Kidney (tissue), 14 donors: ENCODE results near the gene EID3. TPM values are rescaled to one million over a fixed set of nuclear protein-coding genes. Genes with fewer than 3 reads are reported as not detected.

Source experiments
- DNase-seq, 5 donors: peaks; one replicate each; pipeline ENCODE4 v3.0.0-alpha.2; 2013 to 2020
- FAIRE-seq: peaks from 2 replicates; lab custom pipeline; 2012; peaks lifted over from hg19 to GRCh38; lab: Jason Lieb, UNC
- H3K27ac ChIP-seq, 2 donors: one replicate each; pipeline ENCODE4 v1.7.0; 2013; ENCODE audit warnings: low read depth in 2 of 2, low read length in 2 of 2, inconsistent platforms in 1 of 2
- H3K27me3 ChIP-seq: one replicate; pipeline ENCODE4 v1.7.1; 2013; ENCODE audit warnings: low read length, inconsistent platforms; ENCODE audit not compliant: control insufficient read depth, insufficient read depth
- H3K36me3 ChIP-seq, 3 donors: one replicate each; pipeline versions ENCODE4 v1.7.0 to v1.7.1; 2013; ENCODE audit warnings: low read length in 3 of 3, control low read depth in 1 of 3, inconsistent platforms in 1 of 3; ENCODE audit not compliant: insufficient read depth in 3 of 3, control insufficient read depth in 2 of 3
- H3K4me1 ChIP-seq, 3 donors: one replicate each; pipeline versions ENCODE4 v1.7.0 to v1.7.1; 2013; ENCODE audit warnings: low read length in 3 of 3, inconsistent platforms in 1 of 3, low read depth in 1 of 3; ENCODE audit not compliant: control insufficient read depth in 2 of 3, insufficient read depth in 2 of 3
- H3K4me3 ChIP-seq, 3 donors: one replicate each; pipeline versions ENCODE4 v1.7.0 to v1.8.1; 2013; ENCODE audit warnings: low read length in 3 of 3, control low read depth in 1 of 3, inconsistent platforms in 1 of 3
- H3K9ac ChIP-seq, 3 donors: one replicate each; pipeline versions ENCODE4 v1.7.0 to v1.7.1; 2013; ENCODE audit warnings: low read length in 3 of 3, control low read depth in 1 of 3, inconsistent platforms in 1 of 3
- H3K9me3 ChIP-seq, 3 donors: one replicate each; pipeline versions ENCODE4 v1.7.0 to v1.7.1; 2013; ENCODE audit warnings: low read length in 3 of 3, control low read depth in 1 of 3, inconsistent platforms in 1 of 3; ENCODE audit not compliant: control insufficient read depth in 2 of 3, insufficient read depth in 1 of 3
- CTCF ChIP-seq: IDR thresholded peaks from 3 replicates; pipeline ENCODE4 v1.5.1; 2012; ENCODE audit warnings: mild to moderate bottlenecking, moderate library complexity, borderline replicate concordance; ENCODE audit not compliant: insufficient read depth; ENCODE audit errors: extremely low read depth
- intact Hi-C: fragments of 100-400 bp; cut with DNase I; formaldehyde crosslinking; loops from one replicate; pipeline ENCODE4 v1.11.1; 2022
- polyA plus RNA-seq: library from polyadenylated mRNA; stranded (reverse); fragments of 350-450 nt; fragmentation: Illumina TruSeq; extraction: RNeasy Lipid Tissue Mini Kit (QIAGEN cat#74804); gene quantifications from one replicate; pipeline ENCODE4 v1.2.3, GENCODE V29; 2014; ENCODE audit warnings: low read depth, low replicate concordance; ENCODE audit not compliant: insufficient read depth
- total RNA-seq: library from RNA; stranded (reverse); fragmentation: NEBNext Ultra II Directional; extraction: Animal tissue kit (Norgen Biotek cat#: 25700); gene quantifications from one replicate; pipeline ENCODE4 v1.2.1, GENCODE V29; 2021
- donor health status: control.
- donor health status: control.
- donor health status: control.
- donor health status: control.
- donor health status: control.
- donor health status: DM: yes; HTN: yes; CAD: no.
- donor health status: Normal renal cell carcinoma (clear cell type).

The EID3 gene
- total and polyA plus RNA-seq, 2 donors from 2014 or later: 0.90 to 5.0 TPM

- Histone ChIP-seq H3K27me3 (no peaks in the 10 kb centered on the region), H3K9me3 (no peaks in the 10 kb centered on the region), H3K4me1 (peaks cover 0 to 2% (median 0%) of the 10 kb centered on the region in 3 donors), H3K27ac (no peak overlapping the region), H3K36me3 (peaks cover 8 to 28% (median 11%) of the 10 kb centered on the region in 3 donors), H3K4me3 (no peak overlapping the region), H3K9ac (no peak overlapping the region)
- FAIRE-seq: no peak
- no peak for TF ChIP-seq CTCF
- intact Hi-C loops: no loop called here
- no peak for DNase-seq
These were observed 6.0 kb downstream of the EID3 start for GRCh38 chr12:104309446-104309993.

- no peak for DNase-seq
- Histone ChIP-seq H3K4me1 (no peaks in the 10 kb centered on the region), H3K36me3 (peaks cover 11 to 28% (median 15%) of the 10 kb centered on the region in 3 donors)
These were observed 7.5 kb downstream of the EID3 start for GRCh38 chr12:104310751-104311633.

GRCh38 chr12:104312202-104312601 lies 8.7 kb downstream of the EID3 start:
- FAIRE-seq: no peak
- Histone ChIP-seq H3K27ac (no peak overlapping the region), H3K27me3 (no peaks in the 10 kb centered on the region), H3K36me3 (peaks cover 11 to 35% (median 15%) of the 10 kb centered on the region in 3 donors), H3K9ac (no peak overlapping the region), H3K4me1 (no peaks in the 10 kb centered on the region), H3K4me3 (no peak overlapping the region), H3K9me3 (no peaks in the 10 kb centered on the region)
- TF ChIP-seq CTCF: no peak
- DNase-seq: no peak
- intact Hi-C loops: no loop called here

More at GRCh38 chr12:104310751-104311633, 7.5 kb downstream of the EID3 start:
- no peak overlapping the region for H3K9ac ChIP-seq
- no peaks in the 10 kb centered on the region for H3K9me3 ChIP-seq
- H3K4me3 ChIP-seq: no peak overlapping the region
- H3K27me3 ChIP-seq: no peaks in the 10 kb centered on the region
- no peak overlapping the region for H3K27ac ChIP-seq
- FAIRE-seq: no peak
- intact Hi-C loops: no loop called here
- no peak for TF ChIP-seq CTCF
